K562 (cell line): ENCODE measurements around the gene NPFFR1. TPM values are rescaled to one million over a fixed set of nuclear protein-coding genes. Genes with fewer than 3 reads are reported as not detected.

Source experiments
- ATAC-seq: fragments of 200-7000 bp; cut with Tn5 transposase; 3 replicates; pipeline ENCODE4 v1.9.1; 2020; ENCODE audit warnings: moderate library complexity
- BruUV-seq: library from RNA; stranded (reverse); fragments of 400-500 nt; replicated peaks from 2 replicates; lab custom pipeline; 2021; lab: Mats Ljungman, UMichigan
- CTCF ChIA-PET: fragments of 300-600 bp; formaldehyde crosslinking; extraction: SDS; loops from one replicate; lab custom pipeline; 2021; ENCODE audit warnings: low intra/inter-chr PET ratio; lab: Yijun Ruan, JAX
- POLR2A ChIA-PET: fragments of 300-600, 350-650 bp; sonication (Branson Sonifier 250); formaldehyde crosslinking; extraction: SDS; loops from one replicate; lab custom pipeline; 2021; ENCODE audit warnings: antibody characterized with exemption, inconsistent platforms; lab: Yijun Ruan, JAX
- DNase-seq, 4 experiments: peaks; one replicate each; pipeline versions ENCODE4 v3.0.0 to v3.0.0-alpha.2; 2011 to 2018; ENCODE audit warnings: low spot score in 3 of 4, mixed read lengths in 3 of 4; ENCODE audit errors: extremely low read depth in 1 of 4
- FAIRE-seq: peaks from 2 replicates; lab custom pipeline; 2011; peaks lifted over from hg19 to GRCh38; lab: Jason Lieb, UNC
- H2AFZ ChIP-seq: 2 replicates; pipeline ENCODE4 v1.6.0; 2011; ENCODE audit warnings: low read depth, low read length, control low read depth, inconsistent platforms
- H3K27ac ChIP-seq: fragments of 200-600 bp; 3 replicates; pipeline ENCODE4 v1.8.0; 2011; ENCODE audit warnings: low read depth, mild to moderate bottlenecking, control low read depth, inconsistent platforms, low read length, moderate library complexity, mixed read lengths; ENCODE audit errors: extremely low read depth
- H3K27me3 ChIP-seq, 2 experiments: fragments of 300-600 bp in 1 of 2; 2 replicates in 1 of 2; 3 replicates in 1 of 2; pipeline versions ENCODE4 v1.6.0 to v1.8.0; 2011; ENCODE audit warnings: inconsistent platforms in 2 of 2, low read length in 2 of 2, mild to moderate bottlenecking in 1 of 2, mixed read lengths in 1 of 2, moderate library complexity in 1 of 2; ENCODE audit not compliant: control insufficient read depth in 2 of 2, insufficient read depth in 2 of 2
- H3K36me3 ChIP-seq: fragments of 300-600 bp; 3 replicates; pipeline ENCODE4 v1.8.0; 2011; ENCODE audit warnings: mild to moderate bottlenecking, low read length, inconsistent platforms; ENCODE audit not compliant: control insufficient read depth, insufficient read depth
- H3K4me1 ChIP-seq, 2 experiments: fragments of 200-600 bp in 1 of 2; replicated peaks in 1 of 2; 2 replicates in 1 of 2; 3 replicates in 1 of 2; pipeline versions ENCODE4 v1.5.1 to v1.8.0; 2011; ENCODE audit warnings: inconsistent platforms in 2 of 2, low read length in 2 of 2, mild to moderate bottlenecking in 1 of 2, mixed read lengths in 1 of 2, moderate library complexity in 1 of 2; ENCODE audit not compliant: control insufficient read depth in 2 of 2, insufficient read depth in 2 of 2
- H3K4me2 ChIP-seq: 2 replicates; pipeline ENCODE4 v1.6.1; 2011; ENCODE audit warnings: low read length, control low read depth, inconsistent platforms, mixed read lengths; ENCODE audit not compliant: insufficient read depth
- H3K4me3 ChIP-seq: fragments of 200-600 bp; sonication (generic), shearing (Covaris generic); 2 replicates; pipeline ENCODE4 v1.5.1; 2016; ENCODE audit warnings: control low read depth, inconsistent platforms
- H3K79me2 ChIP-seq: fragments of 200-600 bp; 3 replicates; pipeline ENCODE4 v1.8.0; 2011; ENCODE audit warnings: low read length, inconsistent platforms; ENCODE audit not compliant: control insufficient read depth, insufficient read depth
- H3K9ac ChIP-seq, 2 experiments: 2 replicates each; pipeline versions ENCODE4 v1.6.0 to v1.6.1; 2011; ENCODE audit warnings: low read depth in 2 of 2, low read length in 2 of 2, control low read depth in 1 of 2, inconsistent platforms in 1 of 2, mild to moderate bottlenecking in 1 of 2, mixed read lengths in 1 of 2; ENCODE audit not compliant: insufficient read depth in 1 of 2
- H3K9me1 ChIP-seq: one replicate; pipeline ENCODE4 v1.6.0; 2011; ENCODE audit warnings: inconsistent platforms, mild to moderate bottlenecking, low read length, moderate library complexity; ENCODE audit not compliant: control insufficient read depth, insufficient read depth
- H3K9me3 ChIP-seq: replicated peaks from 2 replicates; pipeline ENCODE4 v1.5.1; 2011; ENCODE audit warnings: low read depth, low read length, inconsistent platforms; ENCODE audit not compliant: control insufficient read depth, insufficient read depth
- H4K20me1 ChIP-seq: replicated peaks from 2 replicates; pipeline ENCODE4 v1.6.1; 2011; ENCODE audit warnings: low read length, inconsistent platforms, mixed read lengths; ENCODE audit not compliant: control insufficient read depth, insufficient read depth
- EHMT2 ChIP-seq: fragments of 450-650 bp; IDR thresholded peaks from 2 replicates; pipeline ENCODE4 v1.6.1; 2018; ENCODE audit warnings: antibody characterized with exemption
- MTA2 ChIP-seq: fragments of 450-650 bp; IDR thresholded peaks from 2 replicates; pipeline ENCODE4 v1.6.1; 2016; ENCODE audit warnings: low read depth
- PHF21A ChIP-seq: fragments of 450-650 bp; IDR thresholded peaks from 2 replicates; pipeline ENCODE4 v1.6.1; 2017; ENCODE audit warnings: low read depth, borderline replicate concordance
- PURB ChIP-seq: sonication (generic); formaldehyde crosslinking; IDR thresholded peaks from 2 replicates; pipeline ENCODE4 v1.9.0; 2021; ENCODE audit warnings: low read depth, mild to moderate bottlenecking, missing genetic modification reagents
- TRIM28 ChIP-seq: fragments of 450-650 bp; IDR thresholded peaks from 2 replicates; pipeline ENCODE4 v1.6.1; 2017
- ZNF282 ChIP-seq: sonication (generic); formaldehyde crosslinking; IDR thresholded peaks from 2 replicates; pipeline ENCODE4 v1.8.1; 2023; ENCODE audit warnings: missing genetic modification reagents
- ZNF551 ChIP-seq: fragments of 250-450 bp; sonication (Bioruptor Pico); IDR thresholded peaks from 2 replicates; pipeline ENCODE4 v1.5.0; 2021; ENCODE audit warnings: mild to moderate bottlenecking, moderate library complexity
- ZNF77 ChIP-seq: fragments of 250-450 bp; sonication (Bioruptor Pico); IDR thresholded peaks from 2 replicates; pipeline ENCODE4 v1.5.0; 2020
- WGBS: fragments of 100-300 bp; shearing (Covaris generic); methylation state at CpG from one replicate; pipeline ENCODE4 v1.1.6; 2016; ENCODE audit warnings: low coverage, mixed read lengths; ENCODE audit not compliant: insufficient coverage; ENCODE audit errors: missing lambda C conversion rate; 5-methylcytosine and 5-hydroxymethylcytosine counted together
- in situ Hi-C: fragments of 300-500 bp; cut with MboI; formaldehyde crosslinking; loops from 4 replicates; pipeline ENCODE4 v1.15.0; 2018; ENCODE audit warnings: inconsistent platforms, mixed read lengths
- intact Hi-C: fragments of 100-400 bp; cut with micrococcal nuclease; formaldehyde crosslinking; loops from 2 replicates; pipeline ENCODE4 v1.14.2; 2022
- polyA plus RNA-seq, 8 experiments: library from polyadenylated mRNA; depleted of rRNA in 4 of 8; stranded (reverse) in 5 of 8; unstranded in 3 of 8; fragments of >200 nt; fragmentation: Nextera tagmentation in 2 of 8; fragmentation: Illumina TruSeq in 1 of 8; extraction: Ambion mirVana in 2 of 8; extraction: Trizol in 1 of 8; gene quantifications; 2 replicates each; pipeline versions ENCODE4 v1.2.1 to v1.2.3, GENCODE V29; 2011 to 2014; ENCODE audit warnings: inconsistent platforms in 1 of 8, missing spikeins in 1 of 8
- total RNA-seq, 7 experiments: library from RNA; depleted of rRNA in 6 of 7; stranded (reverse); fragments of >200 nt in 6 of 7; fragmentation: Illumina TruSeq in 2 of 7; extraction: Trizol in 2 of 7; gene quantifications; 2 replicates each; pipeline versions ENCODE4 v1.2.1 to v1.2.3, GENCODE V29; 2011 to 2021; ENCODE audit warnings: low replicate concordance in 1 of 7
- TF ChIP-seq, protein P1 (sequence below), 2 experiments: fragments of 450-650 bp; conservative IDR thresholded peaks; 2 replicates each; pipeline ENCODE4 v1.6.1; 2017; ENCODE audit warnings: mild to moderate bottlenecking in 2 of 2, moderate library complexity in 2 of 2
- TF ChIP-seq, protein P2 (sequence below): IDR thresholded peaks from 2 replicates; pipeline ENCODE4 v1.6.1; 2016; ENCODE audit warnings: missing genetic modification characterization, missing compliant biosample characterization
- TF ChIP-seq, protein P3 (sequence below), 2 experiments: fragments of 250-450 bp in 1 of 2; fragments of 450-650 bp in 1 of 2; sonication (Bioruptor Pico) in 1 of 2; IDR thresholded peaks; 2 replicates each; pipeline versions ENCODE4 v1.6.1 to v1.8.0; 2016 to 2021; ENCODE audit warnings: mild to moderate bottlenecking in 2 of 2, moderate library complexity in 2 of 2, missing compliant biosample characterization in 1 of 2, missing genetic modification characterization in 1 of 2

Gene NPFFR1
- total and polyA plus RNA-seq, 9 of the 15 experiments (the other 6 are each of a cell fraction or from before 2014, with no cell fraction given) = under 0.01 TPM; not detected in 8

DNA sequence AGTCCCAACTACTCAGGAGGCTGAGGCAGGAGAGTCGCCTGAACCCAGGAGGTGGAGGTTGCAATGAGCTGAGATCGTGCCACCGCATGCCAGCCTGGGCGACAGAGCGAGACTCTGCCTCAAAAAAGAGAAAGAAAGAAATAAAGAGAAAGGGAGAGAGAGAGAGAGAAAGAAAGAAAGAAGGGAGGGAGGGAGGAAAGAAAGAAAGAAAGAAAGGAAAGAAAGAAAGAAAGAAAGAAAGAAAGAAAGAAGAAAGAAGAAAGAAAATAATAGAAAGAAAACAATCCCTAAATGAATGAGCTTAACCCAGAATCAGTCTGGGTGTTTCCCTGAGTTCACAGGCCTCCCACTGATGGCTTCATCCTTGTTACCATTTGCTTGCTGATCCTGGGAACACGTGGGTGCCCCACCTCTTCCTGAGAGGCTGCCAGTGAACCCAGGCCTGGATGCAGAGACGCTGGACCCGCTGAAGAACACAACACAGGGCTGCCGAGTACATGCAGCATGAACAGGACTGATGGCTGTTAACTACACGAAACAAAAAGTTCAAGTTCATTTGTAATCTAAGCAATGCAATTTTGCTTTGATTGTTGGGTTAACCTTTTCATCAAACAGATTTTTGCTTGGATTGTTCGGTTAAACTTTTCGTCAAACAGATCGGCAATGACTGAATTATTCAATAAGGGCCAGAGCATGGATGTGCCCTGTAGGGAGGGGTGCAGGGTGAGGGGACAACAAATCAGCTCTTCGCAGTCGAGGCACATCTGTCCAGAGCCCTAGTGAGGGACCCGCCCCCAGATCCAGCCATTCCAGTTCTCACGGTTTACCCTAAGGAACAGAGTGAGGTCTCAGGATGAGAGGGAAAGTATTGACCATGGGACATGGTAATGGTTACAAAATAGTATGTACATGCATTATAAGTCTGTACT, 11.5 kb downstream of the NPFFR1 start:
- POLR2A ChIA-PET = interaction anchor here (0.5 to 0.6 kb wide), 3 partner anchors 9 to 453 kb away, joined by 3 to 5 read pairs (median 3); no protein-coding TSS in a partner anchor
- no TSS peak for BruUV-seq
- H2AFZ ChIP-seq = no peak overlapping the region; the same call in 1 of the 2 replicates
- no peaks in the 10 kb centered on the region for H3K36me3 ChIP-seq
- ATAC-seq = peak; percentile 18; the same call in 2 of the 3 replicates
- no peak overlapping the region for H3K4me2 ChIP-seq
- H4K20me1 ChIP-seq = 0 out of 2 replicates have a peak, but pooled peaks cover 8% of the 10 kb centered on the region
- 0 out of 4 replicates have a peak overlapping the region, but pooled peaks of 1 of the 2 experiments have one; percentile 36 for H3K9ac ChIP-seq
- no peak for FAIRE-seq
- peaks cover 0 to 5% of the 10 kb centered on the region in 2 experiments; a peak in 2 of 5 replicates for H3K4me1 ChIP-seq
- CTCF ChIA-PET = interaction anchor here (1.8 kb wide), 1 partner anchor 93 kb away, joined by 4 read pairs; no protein-coding TSS in a partner anchor
- H3K9me3 ChIP-seq = no peaks in the 10 kb centered on the region
- intact Hi-C loops (no loop called here), in situ Hi-C loops (no loop called here)
- H3K27ac ChIP-seq = no peak overlapping the region
- H3K9me1 ChIP-seq = no peaks in the 10 kb centered on the region
- peaks cover 14 to 49% of the 10 kb centered on the region in 2 experiments for H3K27me3 ChIP-seq
- no peak for DNase-seq
- no peaks in the 10 kb centered on the region for H3K79me2 ChIP-seq
- TF ChIP-seq PURB (CRISPR knock-in tag) (no peak), MTA2 (no peak), EHMT2 (no peak), TRIM28 (no peak), ZNF282 (CRISPR knock-in tag) (no peak), ZNF77 (CRISPR knock-in tag) (no peak), ZNF551 (CRISPR knock-in tag) (no peak), PHF21A (no peak)
- TF ChIP-seq, protein P1, sequence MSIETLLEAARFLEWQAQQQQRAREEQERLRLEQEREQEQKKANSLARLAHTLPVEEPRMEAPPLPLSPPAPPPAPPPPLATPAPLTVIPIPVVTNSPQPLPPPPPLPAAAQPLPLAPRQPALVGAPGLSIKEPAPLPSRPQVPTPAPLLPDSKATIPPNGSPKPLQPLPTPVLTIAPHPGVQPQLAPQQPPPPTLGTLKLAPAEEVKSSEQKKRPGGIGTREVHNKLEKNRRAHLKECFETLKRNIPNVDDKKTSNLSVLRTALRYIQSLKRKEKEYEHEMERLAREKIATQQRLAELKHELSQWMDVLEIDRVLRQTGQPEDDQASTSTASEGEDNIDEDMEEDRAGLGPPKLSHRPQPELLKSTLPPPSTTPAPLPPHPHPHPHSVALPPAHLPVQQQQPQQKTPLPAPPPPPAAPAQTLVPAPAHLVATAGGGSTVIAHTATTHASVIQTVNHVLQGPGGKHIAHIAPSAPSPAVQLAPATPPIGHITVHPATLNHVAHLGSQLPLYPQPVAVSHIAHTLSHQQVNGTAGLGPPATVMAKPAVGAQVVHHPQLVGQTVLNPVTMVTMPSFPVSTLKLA (conservative IDR thresholded peaks at IDR 0.05) = 0 out of 4 replicates have a peak, but pooled peaks of 1 of the 2 experiments have one; percentile 21
- TF ChIP-seq, protein P2, sequence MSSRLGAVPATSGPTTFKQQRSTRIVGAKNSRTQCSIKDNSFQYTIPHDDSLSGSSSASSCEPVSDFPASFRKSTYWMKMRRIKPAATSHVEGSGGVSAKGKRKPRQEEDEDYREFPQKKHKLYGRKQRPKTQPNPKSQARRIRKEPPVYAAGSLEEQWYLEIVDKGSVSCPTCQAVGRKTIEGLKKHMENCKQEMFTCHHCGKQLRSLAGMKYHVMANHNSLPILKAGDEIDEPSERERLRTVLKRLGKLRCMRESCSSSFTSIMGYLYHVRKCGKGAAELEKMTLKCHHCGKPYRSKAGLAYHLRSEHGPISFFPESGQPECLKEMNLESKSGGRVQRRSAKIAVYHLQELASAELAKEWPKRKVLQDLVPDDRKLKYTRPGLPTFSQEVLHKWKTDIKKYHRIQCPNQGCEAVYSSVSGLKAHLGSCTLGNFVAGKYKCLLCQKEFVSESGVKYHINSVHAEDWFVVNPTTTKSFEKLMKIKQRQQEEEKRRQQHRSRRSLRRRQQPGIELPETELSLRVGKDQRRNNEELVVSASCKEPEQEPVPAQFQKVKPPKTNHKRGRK (tag) = peak; percentile 90
- TF ChIP-seq, protein P3, sequence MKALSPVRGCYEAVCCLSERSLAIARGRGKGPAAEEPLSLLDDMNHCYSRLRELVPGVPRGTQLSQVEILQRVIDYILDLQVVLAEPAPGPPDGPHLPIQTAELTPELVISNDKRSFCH (CRISPR knock-in tag; IDR thresholded peaks at IDR 0.05) = no peak
- TF ChIP-seq, protein P3 (tag; IDR thresholded peaks at IDR 0.05) = 0 out of 2 replicates have a peak, but pooled peaks have one; percentile 37
- WGBS = 22% methylated on average over 17 of the region's 17 CpGs
- H3K4me3 ChIP-seq = no peak overlapping the region
